K562 (cell line): ENCODE results near the gene ANO8. TPM values are rescaled to one million over a fixed set of nuclear protein-coding genes. Genes with fewer than 3 reads are reported as not detected.

Source experiments
- ATAC-seq: fragments of 200-7000 bp; cut with Tn5 transposase; 3 replicates; pipeline ENCODE4 v1.9.1; 2020; ENCODE audit warnings: moderate library complexity
- BruUV-seq: library from RNA; stranded (reverse); fragments of 400-500 nt; replicated peaks from 2 replicates; lab custom pipeline; 2021; lab: Mats Ljungman, UMichigan
- CTCF ChIA-PET: fragments of 300-600 bp; formaldehyde crosslinking; extraction: SDS; loops from one replicate; lab custom pipeline; 2021; ENCODE audit warnings: low intra/inter-chr PET ratio; lab: Yijun Ruan, JAX
- POLR2A ChIA-PET: fragments of 300-600, 350-650 bp; sonication (Branson Sonifier 250); formaldehyde crosslinking; extraction: SDS; loops from one replicate; lab custom pipeline; 2021; ENCODE audit warnings: antibody characterized with exemption, inconsistent platforms; lab: Yijun Ruan, JAX
- DNase-seq, 4 experiments: peaks; one replicate each; pipeline versions ENCODE4 v3.0.0 to v3.0.0-alpha.2; 2011 to 2018; ENCODE audit warnings: low spot score in 3 of 4, mixed read lengths in 3 of 4; ENCODE audit errors: extremely low read depth in 1 of 4
- FAIRE-seq: peaks from 2 replicates; lab custom pipeline; 2011; peaks lifted over from hg19 to GRCh38; lab: Jason Lieb, UNC
- H2AFZ ChIP-seq: 2 replicates; pipeline ENCODE4 v1.6.0; 2011; ENCODE audit warnings: low read depth, low read length, control low read depth, inconsistent platforms
- H3K27ac ChIP-seq: fragments of 200-600 bp; 3 replicates; pipeline ENCODE4 v1.8.0; 2011; ENCODE audit warnings: low read depth, mild to moderate bottlenecking, control low read depth, inconsistent platforms, low read length, moderate library complexity, mixed read lengths; ENCODE audit errors: extremely low read depth
- H3K27me3 ChIP-seq, 2 experiments: fragments of 300-600 bp in 1 of 2; 2 replicates in 1 of 2; 3 replicates in 1 of 2; pipeline versions ENCODE4 v1.6.0 to v1.8.0; 2011; ENCODE audit warnings: inconsistent platforms in 2 of 2, low read length in 2 of 2, mild to moderate bottlenecking in 1 of 2, mixed read lengths in 1 of 2, moderate library complexity in 1 of 2; ENCODE audit not compliant: control insufficient read depth in 2 of 2, insufficient read depth in 2 of 2
- H3K36me3 ChIP-seq: fragments of 300-600 bp; 3 replicates; pipeline ENCODE4 v1.8.0; 2011; ENCODE audit warnings: mild to moderate bottlenecking, low read length, inconsistent platforms; ENCODE audit not compliant: control insufficient read depth, insufficient read depth
- H3K4me1 ChIP-seq, 2 experiments: fragments of 200-600 bp in 1 of 2; replicated peaks in 1 of 2; 2 replicates in 1 of 2; 3 replicates in 1 of 2; pipeline versions ENCODE4 v1.5.1 to v1.8.0; 2011; ENCODE audit warnings: inconsistent platforms in 2 of 2, low read length in 2 of 2, mild to moderate bottlenecking in 1 of 2, mixed read lengths in 1 of 2, moderate library complexity in 1 of 2; ENCODE audit not compliant: control insufficient read depth in 2 of 2, insufficient read depth in 2 of 2
- H3K4me2 ChIP-seq: 2 replicates; pipeline ENCODE4 v1.6.1; 2011; ENCODE audit warnings: low read length, control low read depth, inconsistent platforms, mixed read lengths; ENCODE audit not compliant: insufficient read depth
- H3K4me3 ChIP-seq: fragments of 200-600 bp; sonication (generic), shearing (Covaris generic); 2 replicates; pipeline ENCODE4 v1.5.1; 2016; ENCODE audit warnings: control low read depth, inconsistent platforms
- H3K79me2 ChIP-seq: fragments of 200-600 bp; 3 replicates; pipeline ENCODE4 v1.8.0; 2011; ENCODE audit warnings: low read length, inconsistent platforms; ENCODE audit not compliant: control insufficient read depth, insufficient read depth
- H3K9ac ChIP-seq, 2 experiments: 2 replicates each; pipeline versions ENCODE4 v1.6.0 to v1.6.1; 2011; ENCODE audit warnings: low read depth in 2 of 2, low read length in 2 of 2, control low read depth in 1 of 2, inconsistent platforms in 1 of 2, mild to moderate bottlenecking in 1 of 2, mixed read lengths in 1 of 2; ENCODE audit not compliant: insufficient read depth in 1 of 2
- H3K9me1 ChIP-seq: one replicate; pipeline ENCODE4 v1.6.0; 2011; ENCODE audit warnings: inconsistent platforms, mild to moderate bottlenecking, low read length, moderate library complexity; ENCODE audit not compliant: control insufficient read depth, insufficient read depth
- H3K9me3 ChIP-seq: replicated peaks from 2 replicates; pipeline ENCODE4 v1.5.1; 2011; ENCODE audit warnings: low read depth, low read length, inconsistent platforms; ENCODE audit not compliant: control insufficient read depth, insufficient read depth
- H4K20me1 ChIP-seq: replicated peaks from 2 replicates; pipeline ENCODE4 v1.6.1; 2011; ENCODE audit warnings: low read length, inconsistent platforms, mixed read lengths; ENCODE audit not compliant: control insufficient read depth, insufficient read depth
- ASH1L ChIP-seq: fragments of 450-650 bp; IDR thresholded peaks from 2 replicates; pipeline ENCODE4 v1.6.1; 2018; ENCODE audit warnings: borderline replicate concordance, mild to moderate bottlenecking, low read depth; ENCODE audit not compliant: partially characterized antibody
- CGGBP1 ChIP-seq: fragments of 250-450 bp; sonication (Bioruptor Pico); IDR thresholded peaks from 2 replicates; pipeline ENCODE4 v1.9.0; 2021; ENCODE audit warnings: mild to moderate bottlenecking
- ELK3 ChIP-seq: fragments of 450-650 bp; formaldehyde crosslinking; IDR thresholded peaks from 2 replicates; pipeline ENCODE4 v1.4.0; 2020; ENCODE audit warnings: mild to moderate bottlenecking
- HIVEP1 ChIP-seq: fragments of 250-450 bp; sonication (Bioruptor Pico); IDR thresholded peaks from 2 replicates; pipeline ENCODE4 v1.4.0; 2020; ENCODE audit warnings: mild to moderate bottlenecking
- NEUROD1 ChIP-seq: fragments of 150-350 bp; IDR thresholded peaks from 2 replicates; pipeline ENCODE4 v1.6.1; 2014; ENCODE audit warnings: borderline replicate concordance, low read length, low read depth; ENCODE audit not compliant: partially characterized antibody
- PBX2 ChIP-seq, 2 experiments: IDR thresholded peaks in 1 of 2; conservative IDR thresholded peaks in 1 of 2; 2 replicates each; pipeline ENCODE4 v1.6.1; 2016; ENCODE audit warnings: low read depth in 2 of 2, mild to moderate bottlenecking in 1 of 2, missing compliant biosample characterization in 1 of 2, missing genetic modification characterization in 1 of 2, moderate library complexity in 1 of 2
- STAT5B ChIP-seq: fragments of 250-450 bp; sonication (Bioruptor Pico); IDR thresholded peaks from 2 replicates; pipeline ENCODE4 v1.8.0; 2021; ENCODE audit warnings: mild to moderate bottlenecking, inconsistent platforms
- ZBTB49 ChIP-seq: sonication (generic); formaldehyde crosslinking; IDR thresholded peaks from 2 replicates; pipeline ENCODE4 v1.8.0; 2022; ENCODE audit warnings: missing genetic modification reagents, mild to moderate bottlenecking, borderline replicate concordance
- ZBTB7A ChIP-seq: IDR thresholded peaks from 2 replicates; pipeline ENCODE4 v1.6.1; 2011; ENCODE audit warnings: low read depth, mild to moderate bottlenecking, low read length, moderate library complexity, borderline replicate concordance; ENCODE audit not compliant: control insufficient read depth
- ZNF280B ChIP-seq: fragments of 250-450 bp; sonication (Bioruptor Pico); IDR thresholded peaks from 2 replicates; pipeline ENCODE4 v1.5.1; 2021; ENCODE audit warnings: mild to moderate bottlenecking
- ZNF699 ChIP-seq: fragments of 250-450 bp; sonication (Bioruptor Pico); IDR thresholded peaks from 2 replicates; pipeline ENCODE4 v1.8.0; 2021; ENCODE audit warnings: mild to moderate bottlenecking, moderate library complexity; ENCODE audit not compliant: insufficient replicate concordance
- ZNF830 ChIP-seq: fragments of 250-450 bp; sonication (Bioruptor Pico); IDR thresholded peaks from 2 replicates; pipeline ENCODE4 v1.5.0; 2021; ENCODE audit warnings: mild to moderate bottlenecking
- WGBS: fragments of 100-300 bp; shearing (Covaris generic); methylation state at CpG from one replicate; pipeline ENCODE4 v1.1.6; 2016; ENCODE audit warnings: low coverage, mixed read lengths; ENCODE audit not compliant: insufficient coverage; ENCODE audit errors: missing lambda C conversion rate; 5-methylcytosine and 5-hydroxymethylcytosine counted together
- in situ Hi-C: fragments of 300-500 bp; cut with MboI; formaldehyde crosslinking; loops from 4 replicates; pipeline ENCODE4 v1.15.0; 2018; ENCODE audit warnings: inconsistent platforms, mixed read lengths
- intact Hi-C: fragments of 100-400 bp; cut with micrococcal nuclease; formaldehyde crosslinking; loops from 2 replicates; pipeline ENCODE4 v1.14.2; 2022
- polyA plus RNA-seq, 8 experiments: library from polyadenylated mRNA; depleted of rRNA in 4 of 8; stranded (reverse) in 5 of 8; unstranded in 3 of 8; fragments of >200 nt; fragmentation: Nextera tagmentation in 2 of 8; fragmentation: Illumina TruSeq in 1 of 8; extraction: Ambion mirVana in 2 of 8; extraction: Trizol in 1 of 8; gene quantifications; 2 replicates each; pipeline versions ENCODE4 v1.2.1 to v1.2.3, GENCODE V29; 2011 to 2014; ENCODE audit warnings: inconsistent platforms in 1 of 8, missing spikeins in 1 of 8
- total RNA-seq, 7 experiments: library from RNA; depleted of rRNA in 6 of 7; stranded (reverse); fragments of >200 nt in 6 of 7; fragmentation: Illumina TruSeq in 2 of 7; extraction: Trizol in 2 of 7; gene quantifications; 2 replicates each; pipeline versions ENCODE4 v1.2.1 to v1.2.3, GENCODE V29; 2011 to 2021; ENCODE audit warnings: low replicate concordance in 1 of 7

Gene ANO8
- total and polyA plus RNA-seq, 9 of the 15 experiments (the other 6 are each of a cell fraction or from before 2014, with no cell fraction given), result 0.07 to 7.6 (median 2.3) TPM; not detected in 1

GRCh38 chr19:17289489-17289888 is 45.2 kb downstream of the ANO8 start:
- ChIA-PET CTCF (no interaction called here), POLR2A (interaction anchor here (0.6 to 0.8 kb wide), 6 partner anchors 31 to 315 kb away, joined by 3 read pairs; no protein-coding TSS in a partner anchor)
- peak; percentile 81 for ATAC-seq
- TF ChIP-seq HIVEP1 (CRISPR knock-in tag), result no peak
- TF ChIP-seq ELK3 (CRISPR knock-in tag), result no peak
- no peak for TF ChIP-seq ZNF830 (CRISPR knock-in tag)
- TF ChIP-seq ZNF280B, result no peak
- TF ChIP-seq ZNF699 (CRISPR knock-in tag), result no peak
- no peak for TF ChIP-seq STAT5B
- peak; percentile 58; the same call in 1 of the 2 replicates for TF ChIP-seq ZBTB7A
- TF ChIP-seq NEUROD1, result peak; percentile 47
- peak; percentile 37 for TF ChIP-seq ASH1L
- TF ChIP-seq CGGBP1 (CRISPR knock-in tag), result no peak
- TF ChIP-seq PBX2 (CRISPR knock-in tag; IDR thresholded peaks at IDR 0.05; ENCODE audit: low read depth), result peak; percentile 85
- peak; percentile 93 for TF ChIP-seq PBX2 (tag; conservative IDR thresholded peaks at IDR 0.05; ENCODE audit: low read depth)
- no peak for TF ChIP-seq ZBTB49

More at GRCh38 chr19:17289489-17289888, 45.2 kb downstream of the ANO8 start:
- FAIRE-seq (peak; percentile 81), DNase-seq (peak; percentile 94 to 99 (median 96))
- 16% methylated on average over 14 of the region's 22 CpGs for WGBS
- in situ Hi-C loops, result loop anchor here (5.0 kb wide), 1 partner anchor 217 kb away; no protein-coding TSS in a partner anchor
- peak overlapping the region; percentile 35; the same call in 1 of the 3 replicates for H3K27ac ChIP-seq
- no peaks in the 10 kb centered on the region for H3K9me3 ChIP-seq
- no peaks in the 10 kb centered on the region for H3K27me3 ChIP-seq
- intact Hi-C loops, result no loop called here
- no TSS peak for BruUV-seq
- peaks cover 8% of the 10 kb centered on the region; the same call in 1 of the 3 replicates for H3K36me3 ChIP-seq
- H3K4me3 ChIP-seq, result no peak overlapping the region
- peak overlapping the region; percentile 96 for H2AFZ ChIP-seq
- peaks cover 11% of the 10 kb centered on the region for H3K79me2 ChIP-seq
- H3K9ac ChIP-seq, result peak overlapping the region in 1 of 2 experiments; percentile 84; a peak in 2 of 4 replicates
- peaks cover 6% of the 10 kb centered on the region for H3K9me1 ChIP-seq
- no peaks in the 10 kb centered on the region for H4K20me1 ChIP-seq
- H3K4me2 ChIP-seq, result peak overlapping the region; percentile 51
- peaks cover 13 to 49% of the 10 kb centered on the region in 2 experiments; a peak in 4 of 5 replicates for H3K4me1 ChIP-seq
